ENCODE data around the gene RNF44.

DNA sequence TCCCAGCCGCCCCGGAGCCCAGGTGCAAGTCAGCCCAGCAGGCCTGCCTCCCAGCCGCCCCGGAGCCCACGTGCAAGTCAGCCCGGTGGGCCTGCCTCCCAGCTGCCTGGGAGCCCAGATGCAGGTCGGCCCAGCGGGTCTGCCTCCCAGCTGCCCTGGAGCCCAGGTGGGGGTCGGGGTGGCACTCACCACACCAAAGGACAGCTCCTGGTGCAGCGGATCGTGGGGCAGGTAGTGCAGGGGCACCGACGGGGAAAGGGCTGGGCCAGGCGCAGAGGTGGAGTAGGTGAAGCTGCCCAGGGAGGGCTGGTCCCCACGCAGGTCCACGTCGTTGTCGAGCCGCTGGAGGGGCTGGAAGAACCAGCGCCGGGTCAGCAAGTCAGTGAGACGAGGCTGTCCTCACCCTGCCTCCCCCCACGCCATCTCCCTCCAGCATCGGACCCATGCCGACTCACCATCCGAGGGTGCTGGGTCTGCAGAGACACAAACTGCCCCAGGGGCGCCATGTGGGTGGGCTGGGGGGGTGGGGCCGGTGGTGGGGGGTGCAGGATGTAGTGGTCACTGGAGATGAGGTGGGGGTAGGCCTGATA lies 6.7 kb downstream of the RNF44 start:
- TF ChIP-seq TAF1 (IDR thresholded peaks at IDR 0.05; ENCODE audit: borderline replicate concordance, insufficient read depth, low read length) (no peak), SIN3A (IDR thresholded peaks at IDR 0.05; ENCODE audit: borderline replicate concordance, insufficient read depth, low read length) (no peak), POLR2AphosphoS5 (IDR thresholded peaks at IDR 0.05; ENCODE audit: low read depth, low read length) (no peak), FOXP2 (optimal IDR thresholded peaks at IDR 0.05; ENCODE audit: borderline replicate concordance, extremely low read depth, extremely low read length, insufficient read depth) (no peak)
- TF ChIP-seq, protein P1, sequence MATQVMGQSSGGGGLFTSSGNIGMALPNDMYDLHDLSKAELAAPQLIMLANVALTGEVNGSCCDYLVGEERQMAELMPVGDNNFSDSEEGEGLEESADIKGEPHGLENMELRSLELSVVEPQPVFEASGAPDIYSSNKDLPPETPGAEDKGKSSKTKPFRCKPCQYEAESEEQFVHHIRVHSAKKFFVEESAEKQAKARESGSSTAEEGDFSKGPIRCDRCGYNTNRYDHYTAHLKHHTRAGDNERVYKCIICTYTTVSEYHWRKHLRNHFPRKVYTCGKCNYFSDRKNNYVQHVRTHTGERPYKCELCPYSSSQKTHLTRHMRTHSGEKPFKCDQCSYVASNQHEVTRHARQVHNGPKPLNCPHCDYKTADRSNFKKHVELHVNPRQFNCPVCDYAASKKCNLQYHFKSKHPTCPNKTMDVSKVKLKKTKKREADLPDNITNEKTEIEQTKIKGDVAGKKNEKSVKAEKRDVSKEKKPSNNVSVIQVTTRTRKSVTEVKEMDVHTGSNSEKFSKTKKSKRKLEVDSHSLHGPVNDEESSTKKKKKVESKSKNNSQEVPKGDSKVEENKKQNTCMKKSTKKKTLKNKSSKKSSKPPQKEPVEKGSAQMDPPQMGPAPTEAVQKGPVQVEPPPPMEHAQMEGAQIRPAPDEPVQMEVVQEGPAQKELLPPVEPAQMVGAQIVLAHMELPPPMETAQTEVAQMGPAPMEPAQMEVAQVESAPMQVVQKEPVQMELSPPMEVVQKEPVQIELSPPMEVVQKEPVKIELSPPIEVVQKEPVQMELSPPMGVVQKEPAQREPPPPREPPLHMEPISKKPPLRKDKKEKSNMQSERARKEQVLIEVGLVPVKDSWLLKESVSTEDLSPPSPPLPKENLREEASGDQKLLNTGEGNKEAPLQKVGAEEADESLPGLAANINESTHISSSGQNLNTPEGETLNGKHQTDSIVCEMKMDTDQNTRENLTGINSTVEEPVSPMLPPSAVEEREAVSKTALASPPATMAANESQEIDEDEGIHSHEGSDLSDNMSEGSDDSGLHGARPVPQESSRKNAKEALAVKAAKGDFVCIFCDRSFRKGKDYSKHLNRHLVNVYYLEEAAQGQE (IDR thresholded peaks at IDR 0.05; ENCODE audit: insufficient read depth in 1 of 2, low read depth in 2 of 2, low read length in 2 of 2): no peak
